Mucosa of stomach (tissue), 1 donor: ENCODE measurements around the gene PXDN.

Experiments used
- H3K27me3 ChIP-seq: one replicate; pipeline ENCODE4 v1.7.0; 2013; ENCODE audit warnings: mild to moderate bottlenecking, low read length; ENCODE audit not compliant: control insufficient read depth, insufficient read depth
- H3K36me3 ChIP-seq: one replicate; pipeline ENCODE4 v1.7.0; 2013; ENCODE audit warnings: low read length; ENCODE audit not compliant: control insufficient read depth, insufficient read depth
- H3K4me1 ChIP-seq: one replicate; pipeline ENCODE4 v1.7.0; 2013; ENCODE audit warnings: mild to moderate bottlenecking, low read length; ENCODE audit not compliant: control insufficient read depth, insufficient read depth
- H3K4me3 ChIP-seq: one replicate; pipeline ENCODE4 v1.7.0; 2013; ENCODE audit warnings: low read length
- H3K9ac ChIP-seq: one replicate; pipeline ENCODE4 v1.7.0; 2013; ENCODE audit warnings: mild to moderate bottlenecking, low read length, moderate library complexity
- H3K9me3 ChIP-seq: one replicate; pipeline ENCODE4 v1.7.0; 2013; ENCODE audit warnings: mild to moderate bottlenecking, low read length, moderate library complexity; ENCODE audit not compliant: control insufficient read depth
- donor health status: Pancreatic carcinoma.

Gene PXDN

GRCh38 chr2:1675633-1676032 is 68.7 kb downstream of the PXDN start:
- no peaks in the 10 kb centered on the region for H3K9me3 ChIP-seq
- no peaks in the 10 kb centered on the region for H3K36me3 ChIP-seq
- no peak overlapping the region for H3K4me3 ChIP-seq
- H3K27me3 ChIP-seq: no peaks in the 10 kb centered on the region
- no peaks in the 10 kb centered on the region for H3K4me1 ChIP-seq
- no peak overlapping the region for H3K9ac ChIP-seq

DNA sequence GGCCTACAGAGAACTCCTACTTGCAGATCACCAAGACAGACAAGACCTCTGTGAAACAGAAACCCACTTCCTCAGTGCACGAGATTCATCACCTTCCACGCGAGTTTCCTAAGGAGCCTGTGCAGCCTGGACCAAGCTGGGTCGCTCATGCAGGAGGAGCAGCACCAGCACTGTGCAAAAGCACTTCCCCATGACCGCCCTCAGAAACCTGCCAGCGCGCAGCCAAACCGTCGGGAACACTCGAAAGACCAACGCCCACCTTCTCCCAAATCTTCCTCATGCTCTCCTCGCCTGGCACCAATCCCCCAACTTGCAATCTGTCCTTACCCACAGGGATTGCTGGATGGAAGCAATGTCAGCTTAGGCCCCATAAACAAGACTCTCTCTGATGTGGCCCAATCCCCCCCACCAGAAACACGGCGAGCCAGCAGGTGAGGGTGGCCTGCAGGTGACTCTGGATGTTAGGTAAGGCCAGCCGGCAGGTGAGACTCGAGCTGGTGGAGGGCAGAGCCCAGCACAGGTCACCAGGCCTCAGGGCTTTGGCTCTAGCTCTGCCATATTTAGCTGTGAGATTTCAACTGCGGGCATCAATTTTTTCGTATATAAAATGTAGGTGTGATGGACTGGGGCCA is 69.4 kb downstream of the PXDN start:
- no peaks in the 10 kb centered on the region for H3K9me3 ChIP-seq
- H3K27me3 ChIP-seq: no peaks in the 10 kb centered on the region
- H3K36me3 ChIP-seq: no peaks in the 10 kb centered on the region
- no peaks in the 10 kb centered on the region for H3K4me1 ChIP-seq
- no peak overlapping the region for H3K9ac ChIP-seq
- no peak overlapping the region for H3K4me3 ChIP-seq

DNA sequence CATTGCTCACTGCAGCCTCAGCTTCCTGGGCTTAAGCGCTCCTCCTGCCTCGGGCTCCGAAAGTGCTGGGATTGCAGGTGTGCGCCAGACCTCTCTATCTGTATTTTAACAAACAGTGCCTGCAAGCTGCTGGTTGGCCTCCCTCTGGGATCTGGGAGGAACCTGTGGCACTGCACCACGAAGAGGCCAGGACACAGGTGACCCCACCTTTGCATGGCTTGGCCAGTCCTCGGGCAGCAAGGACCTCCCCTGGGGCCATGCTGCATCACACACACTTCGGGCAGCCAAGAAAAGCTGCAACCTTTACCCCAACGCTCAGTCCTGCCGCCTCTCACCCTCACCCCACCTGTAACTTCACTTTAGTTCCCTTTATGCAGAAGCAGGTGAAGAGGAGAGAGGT is 70.0 kb downstream of the PXDN start:
- Histone ChIP-seq H3K4me3 (no peak overlapping the region), H3K36me3 (no peaks in the 10 kb centered on the region), H3K9ac (no peak overlapping the region), H3K9me3 (no peaks in the 10 kb centered on the region), H3K27me3 (no peaks in the 10 kb centered on the region), H3K4me1 (no peaks in the 10 kb centered on the region)

DNA sequence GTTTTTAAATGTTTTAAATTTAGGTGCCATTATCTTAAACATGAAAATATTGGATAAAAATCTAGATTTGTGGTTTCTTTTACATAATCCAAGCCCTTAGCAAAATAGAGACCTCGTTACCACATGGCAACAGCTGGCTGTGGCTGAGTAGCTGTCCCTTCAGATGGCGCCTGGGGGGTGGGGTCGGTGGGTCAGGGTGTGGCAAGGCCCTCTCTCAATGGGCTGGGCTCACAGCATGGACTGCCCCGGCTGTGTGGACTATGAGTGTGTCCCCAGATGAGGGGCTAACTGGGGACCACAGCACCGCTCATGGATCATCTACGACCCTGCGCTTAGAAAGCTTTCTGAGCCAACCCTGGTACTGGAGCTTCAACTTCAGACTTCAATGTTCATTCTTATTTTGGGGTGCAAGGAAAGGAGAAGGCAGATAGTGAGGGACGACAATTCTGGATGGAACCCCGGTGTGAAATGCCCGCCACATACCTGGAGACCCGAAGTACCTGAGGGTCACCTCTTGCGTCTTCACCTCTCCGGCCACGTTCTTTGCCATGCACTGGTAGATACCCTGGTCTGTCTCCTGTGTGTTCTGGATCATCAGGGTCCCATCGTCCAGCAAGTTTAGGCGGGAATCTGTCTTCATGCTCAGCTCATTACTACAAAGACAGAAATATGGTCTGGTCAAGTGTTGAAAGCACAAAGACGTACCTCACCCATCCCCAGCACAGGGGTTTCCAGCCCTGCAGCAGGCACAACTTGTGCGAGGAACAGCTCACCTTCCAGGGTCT is 71.0 kb downstream of the PXDN start:
- Histone ChIP-seq H3K9ac (no peak overlapping the region), H3K4me3 (no peak overlapping the region), H3K9me3 (no peaks in the 10 kb centered on the region), H3K36me3 (no peaks in the 10 kb centered on the region), H3K27me3 (no peaks in the 10 kb centered on the region), H3K4me1 (no peaks in the 10 kb centered on the region)

- no peaks in the 10 kb centered on the region for H3K4me1 ChIP-seq
- H3K36me3 ChIP-seq: no peaks in the 10 kb centered on the region
- H3K9me3 ChIP-seq: no peaks in the 10 kb centered on the region
- H3K9ac ChIP-seq: no peak overlapping the region
- no peak overlapping the region for H3K4me3 ChIP-seq
- no peaks in the 10 kb centered on the region for H3K27me3 ChIP-seq
These were observed 71.6 kb downstream of the PXDN start for GRCh38 chr2:1672738-1673137.

DNA sequence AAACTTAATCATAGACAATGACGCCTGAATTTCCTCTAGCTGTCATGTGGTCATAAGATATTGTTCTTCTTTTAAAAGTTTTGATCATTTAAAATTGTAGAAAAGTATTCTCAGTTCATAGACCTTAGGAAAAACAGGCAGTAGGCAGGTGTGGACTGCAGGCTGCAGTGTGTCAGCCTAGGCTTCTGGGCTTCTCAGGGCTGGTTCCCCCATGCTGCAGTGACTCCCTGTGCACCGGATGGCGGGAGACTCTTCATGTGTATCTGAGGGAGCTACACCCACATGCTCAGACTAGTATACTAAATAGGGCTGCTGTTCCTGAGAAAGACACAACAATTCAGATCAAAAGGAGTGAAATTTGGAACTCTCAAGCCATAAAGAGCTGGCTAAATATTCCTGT is 72.4 kb downstream of the PXDN start:
- H3K9me3 ChIP-seq: no peaks in the 10 kb centered on the region
- H3K36me3 ChIP-seq: no peaks in the 10 kb centered on the region
- H3K9ac ChIP-seq: no peak overlapping the region
- H3K27me3 ChIP-seq: no peaks in the 10 kb centered on the region
- no peak overlapping the region for H3K4me3 ChIP-seq
- no peaks in the 10 kb centered on the region for H3K4me1 ChIP-seq

- H3K27me3 ChIP-seq: no peaks in the 10 kb centered on the region
- no peak overlapping the region for H3K4me3 ChIP-seq
- no peak overlapping the region for H3K9ac ChIP-seq
- H3K36me3 ChIP-seq: no peaks in the 10 kb centered on the region
- H3K9me3 ChIP-seq: no peaks in the 10 kb centered on the region
- no peaks in the 10 kb centered on the region for H3K4me1 ChIP-seq
These were observed 73.7 kb downstream of the PXDN start for GRCh38 chr2:1670636-1671035.

DNA sequence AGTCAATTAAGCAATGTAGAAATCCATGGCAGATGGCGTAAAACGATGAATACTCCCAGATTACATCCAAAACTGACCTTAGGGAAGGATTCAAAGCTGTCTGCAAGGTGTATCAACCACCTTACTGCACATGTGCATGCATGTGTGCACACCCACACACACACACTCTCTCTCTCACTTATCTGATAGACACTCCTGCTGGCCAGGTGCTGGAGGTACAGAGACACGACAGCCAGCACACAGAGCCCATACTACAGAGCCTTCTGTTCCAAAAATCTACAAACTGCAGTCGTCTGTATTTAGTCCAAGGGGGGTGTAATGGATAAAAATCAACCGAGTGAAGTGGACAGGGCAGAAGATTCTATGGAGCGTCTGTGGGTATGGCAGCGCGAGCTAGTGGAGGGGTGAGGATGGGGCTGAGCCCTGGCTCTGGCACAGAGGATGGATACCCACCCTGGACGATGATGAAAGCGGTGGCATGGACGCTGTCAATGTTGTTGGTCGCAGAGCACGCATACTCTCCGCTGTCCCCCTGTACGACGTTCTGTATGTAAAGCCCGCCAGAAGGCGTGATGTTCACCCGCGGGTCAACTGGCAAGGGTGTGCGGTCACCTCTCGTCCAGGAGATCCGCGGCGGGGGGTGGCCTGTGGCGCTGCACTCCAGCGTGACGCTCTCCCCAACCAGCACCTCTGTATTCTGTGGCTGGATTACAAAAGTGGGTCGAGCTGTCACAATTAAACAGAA is 78.4 kb downstream of the PXDN start:
- no peaks in the 10 kb centered on the region for H3K4me1 ChIP-seq
- no peaks in the 10 kb centered on the region for H3K27me3 ChIP-seq
- H3K9ac ChIP-seq: no peak overlapping the region
- H3K36me3 ChIP-seq: no peaks in the 10 kb centered on the region
- no peaks in the 10 kb centered on the region for H3K9me3 ChIP-seq
- no peak overlapping the region for H3K4me3 ChIP-seq

DNA sequence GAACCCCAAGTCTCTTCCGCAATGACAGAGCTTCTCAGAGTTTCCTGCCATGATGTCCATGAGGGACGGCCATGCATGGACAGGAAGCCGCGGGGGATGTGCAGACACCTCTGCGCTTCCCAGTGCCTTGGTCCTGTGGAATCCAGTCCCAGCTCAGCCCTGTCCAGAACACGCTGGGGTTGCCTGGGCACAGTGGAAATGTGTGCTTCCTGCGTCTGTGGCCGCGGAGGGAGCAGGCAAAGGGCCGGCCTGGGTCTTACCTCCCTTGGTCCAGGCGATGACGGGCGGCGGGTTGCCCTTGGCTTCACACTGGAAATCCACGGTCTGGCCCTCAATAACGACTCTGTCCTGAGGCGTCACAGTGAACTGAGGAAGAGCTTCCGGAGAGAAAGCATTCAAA is 79.6 kb downstream of the PXDN start:
- Histone ChIP-seq H3K9me3 (no peaks in the 10 kb centered on the region), H3K36me3 (no peaks in the 10 kb centered on the region), H3K27me3 (no peaks in the 10 kb centered on the region), H3K4me3 (no peak overlapping the region), H3K9ac (no peak overlapping the region), H3K4me1 (no peaks in the 10 kb centered on the region)

DNA sequence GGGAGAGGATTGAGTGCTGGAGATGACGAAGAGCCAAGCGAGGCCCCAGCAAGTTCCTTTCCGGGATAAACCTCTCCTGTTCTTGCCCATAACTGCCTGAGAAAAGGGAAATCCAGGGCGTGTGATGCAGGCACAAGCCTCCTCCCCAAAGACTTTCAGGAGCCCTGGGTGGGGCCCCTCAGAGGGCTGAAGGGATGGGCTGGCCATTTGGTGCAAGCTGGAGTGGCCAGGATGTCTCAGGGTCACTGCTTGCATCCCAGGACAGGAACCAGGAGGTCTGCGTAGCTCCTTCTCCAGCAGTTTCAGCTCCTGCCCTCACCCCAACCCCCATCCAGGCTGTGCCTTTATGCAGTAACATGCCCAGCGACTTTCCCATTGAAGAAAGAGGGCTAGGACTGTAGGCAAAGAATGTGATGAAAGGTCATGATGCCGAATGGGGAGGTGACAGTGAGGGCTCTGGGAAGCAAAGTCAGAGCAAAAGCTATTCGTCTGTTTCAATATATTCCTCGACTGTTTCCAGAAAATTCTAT is 80.2 kb downstream of the PXDN start:
- Histone ChIP-seq H3K9ac (no peak overlapping the region), H3K27me3 (no peaks in the 10 kb centered on the region), H3K4me1 (no peaks in the 10 kb centered on the region), H3K36me3 (no peaks in the 10 kb centered on the region), H3K4me3 (no peak overlapping the region), H3K9me3 (no peaks in the 10 kb centered on the region)

DNA sequence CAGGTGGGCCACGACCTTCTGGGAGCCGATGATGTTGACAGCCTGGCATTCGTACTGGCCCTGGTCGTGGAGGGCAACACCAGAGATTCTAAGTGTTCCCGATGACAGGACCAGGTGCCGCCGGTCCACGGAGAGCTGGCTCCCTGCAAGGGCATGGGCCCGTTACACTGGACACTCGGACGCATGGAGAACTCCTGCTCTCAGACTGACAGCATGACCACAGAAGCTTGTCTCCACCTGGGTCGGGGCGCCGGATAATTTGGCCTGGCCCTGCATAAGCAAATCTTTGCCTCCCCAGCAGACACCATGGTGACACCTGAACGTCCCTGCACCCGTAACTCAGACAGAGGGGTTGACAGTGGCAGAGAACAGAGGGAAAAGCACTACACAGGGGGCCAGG is 80.7 kb downstream of the PXDN start:
- Histone ChIP-seq H3K27me3 (no peaks in the 10 kb centered on the region), H3K36me3 (no peaks in the 10 kb centered on the region), H3K4me1 (no peaks in the 10 kb centered on the region), H3K9ac (no peak overlapping the region), H3K4me3 (no peak overlapping the region), H3K9me3 (no peaks in the 10 kb centered on the region)

- Histone ChIP-seq H3K4me3 (no peak overlapping the region), H3K9ac (no peak overlapping the region), H3K9me3 (no peaks in the 10 kb centered on the region), H3K4me1 (no peaks in the 10 kb centered on the region), H3K27me3 (no peaks in the 10 kb centered on the region), H3K36me3 (no peaks in the 10 kb centered on the region)
These were observed 81.6 kb downstream of the PXDN start for GRCh38 chr2:1662606-1663180.
